IMR-90 (cell line): Measurements from ENCODE around the gene CYFIP1. TPM values are rescaled to one million over a fixed set of nuclear protein-coding genes. Genes with fewer than 3 reads are reported as not detected.

Experiments used
- ATAC-seq: fragments of 200-7000 bp; cut with Tn5 transposase; 2 replicates; pipeline ENCODE4 v1.9.1; 2020; ENCODE audit warnings: low read depth, mild to moderate bottlenecking, moderate library complexity
- BruUV-seq: library from RNA; stranded (reverse); fragments of 400-500 nt; replicated peaks from 2 replicates; lab custom pipeline; 2021; lab: Mats Ljungman, UMichigan
- CTCF ChIA-PET: fragments of 300-600 bp; formaldehyde crosslinking; extraction: SDS; loops from one replicate; lab custom pipeline; 2021; ENCODE audit warnings: antibody characterized with exemption; lab: Yijun Ruan, JAX
- POLR2A ChIA-PET: fragments of 300-600 bp; sonication (Branson Sonifier 250); formaldehyde crosslinking; loops from one replicate; lab custom pipeline; 2022; ENCODE audit warnings: antibody characterized with exemption; ENCODE audit not compliant: unreplicated experiment; lab: Charles Lee
- DNase-seq: peaks from one replicate; pipeline ENCODE4 v3.0.0; 2013
- H2AFZ ChIP-seq: replicated peaks from 2 replicates; pipeline ENCODE3; 2013; ENCODE audit warnings: low read length, mild to moderate bottlenecking; ENCODE audit not compliant: poor library complexity
- H2AK5ac ChIP-seq: 2 replicates; pipeline ENCODE4 v1.6.1; 2013; ENCODE audit warnings: low read depth, low read length, inconsistent platforms
- H2AK9ac ChIP-seq: replicated peaks from 2 replicates; pipeline ENCODE3; 2013; ENCODE audit warnings: mild to moderate bottlenecking, low read depth, low read length, moderate library complexity; ENCODE audit not compliant: poor library complexity
- H2BK120ac ChIP-seq: 2 replicates; pipeline ENCODE4 v1.6.1; 2013; ENCODE audit warnings: low read depth, low read length, inconsistent platforms
- H2BK15ac ChIP-seq: 3 replicates; pipeline ENCODE4 v1.6.1; 2013; ENCODE audit warnings: low read depth, low read length, inconsistent platforms
- H2BK20ac ChIP-seq: 2 replicates; pipeline ENCODE4 v1.6.1; 2013; ENCODE audit warnings: low read depth, mild to moderate bottlenecking, inconsistent platforms, low read length, moderate library complexity
- H2BK5ac ChIP-seq: 2 replicates; pipeline ENCODE4 v1.6.1; 2013; ENCODE audit warnings: mild to moderate bottlenecking, low read depth, low read length, inconsistent platforms; ENCODE audit not compliant: poor library complexity, severe bottlenecking
- H3K14ac ChIP-seq: replicated peaks from 2 replicates; pipeline ENCODE4 v1.6.1; 2013; ENCODE audit warnings: low read depth, low read length, inconsistent platforms
- H3K18ac ChIP-seq: 2 replicates; pipeline ENCODE4 v1.6.1; 2013; ENCODE audit warnings: low read depth, low read length, control low read depth
- H3K23ac ChIP-seq: 2 replicates; pipeline ENCODE4 v1.6.1; 2013; ENCODE audit warnings: low read depth, low read length, inconsistent platforms
- H3K27ac ChIP-seq: 2 replicates; pipeline ENCODE4 v1.5.1; 2013; ENCODE audit warnings: mild to moderate bottlenecking, control low read depth, low read length; ENCODE audit not compliant: insufficient read depth
- H3K27me3 ChIP-seq: 2 replicates; pipeline ENCODE4 v1.6.1; 2013; ENCODE audit warnings: low read length; ENCODE audit not compliant: control insufficient read depth, insufficient read depth
- H3K36me3 ChIP-seq: 2 replicates; pipeline ENCODE4 v1.6.1; 2013; ENCODE audit warnings: low read length, mixed read lengths; ENCODE audit not compliant: control insufficient read depth, insufficient read depth
- H3K4ac ChIP-seq: 2 replicates; pipeline ENCODE4 v1.6.1; 2013; ENCODE audit warnings: low read depth, low read length, inconsistent platforms
- H3K4me1 ChIP-seq: 2 replicates; pipeline ENCODE4 v1.6.1; 2013; ENCODE audit warnings: low read length, mixed read lengths; ENCODE audit not compliant: control insufficient read depth, insufficient read depth
- H3K4me2 ChIP-seq: 2 replicates; pipeline ENCODE4 v1.6.1; 2013; ENCODE audit warnings: low read depth, mild to moderate bottlenecking, control low read depth, low read length, moderate library complexity
- H3K4me3 ChIP-seq: 2 replicates; pipeline ENCODE4 v1.5.1; 2013; ENCODE audit warnings: low read depth, mild to moderate bottlenecking, control low read depth, low read length, moderate library complexity; ENCODE audit not compliant: insufficient read depth
- H3K56ac ChIP-seq: 2 replicates; pipeline ENCODE4 v1.6.1; 2013; ENCODE audit warnings: low read length, inconsistent platforms; ENCODE audit not compliant: insufficient read depth; ENCODE audit errors: extremely low read depth
- H3K79me1 ChIP-seq, 2 experiments: 2 replicates each; pipeline ENCODE4 v1.6.1; 2013; ENCODE audit warnings: low read length in 2 of 2, inconsistent platforms in 1 of 2, low read depth in 1 of 2
- H3K9ac ChIP-seq: 2 replicates; pipeline ENCODE4 v1.6.1; 2013; ENCODE audit warnings: low read depth, low read length, control low read depth
- H3K9me1 ChIP-seq: 2 replicates; pipeline ENCODE4 v1.6.1; 2013; ENCODE audit warnings: low read length, inconsistent platforms; ENCODE audit not compliant: insufficient read depth
- H3K9me3 ChIP-seq: 2 replicates; pipeline ENCODE4 v1.6.1; 2013; ENCODE audit warnings: low read length; ENCODE audit not compliant: control insufficient read depth, insufficient read depth
- H4K20me1 ChIP-seq: 2 replicates; pipeline ENCODE4 v1.6.1; 2013; ENCODE audit warnings: low read length, inconsistent platforms; ENCODE audit not compliant: insufficient read depth
- H4K5ac ChIP-seq: 2 replicates; pipeline ENCODE4 v1.6.1; 2013; ENCODE audit warnings: mild to moderate bottlenecking, low read depth, low read length, control low read depth
- H4K8ac ChIP-seq, 2 experiments: 2 replicates each; pipeline ENCODE4 v1.6.1; 2013; ENCODE audit warnings: low read depth in 2 of 2, low read length in 2 of 2, control low read depth in 1 of 2, inconsistent platforms in 1 of 2
- H4K91ac ChIP-seq: 2 replicates; pipeline ENCODE4 v1.6.1; 2013; ENCODE audit warnings: low read depth, low read length, inconsistent platforms; ENCODE audit not compliant: insufficient read depth
- RAD21 ChIP-seq: IDR thresholded peaks from 2 replicates; pipeline ENCODE4 v1.6.1; 2012; ENCODE audit warnings: low read length, improper control_type of control experiment
- WGBS, 2 experiments: methylation state at CpG; one replicate each; pipeline versions ENCODE4 v1.1.5 to v1.1.7; 2013; ENCODE audit warnings: missing lambda C conversion rate in 2 of 2; ENCODE audit not compliant: insufficient read length in 1 of 2; ENCODE audit errors: extremely low coverage in 2 of 2; 5-methylcytosine and 5-hydroxymethylcytosine counted together
- dilution Hi-C: fragments of 300-500 bp; cut with HindIII; formaldehyde crosslinking; loops from one replicate; pipeline ENCODE4 v1.14.3; 2018; ENCODE audit warnings: low sequenced_read_pairs; ENCODE audit not compliant: unreplicated experiment
- in situ Hi-C: fragments of 300-500 bp; cut with MboI; formaldehyde crosslinking; loops from 3 replicates; pipeline ENCODE4 v1.14.3; 2019; ENCODE audit warnings: low sequenced_read_pairs, inconsistent platforms, mixed read lengths
- intact Hi-C: fragments of 100-400 bp; cut with micrococcal nuclease; formaldehyde crosslinking; loops from 2 replicates; pipeline ENCODE4 v1.10.0; 2022
- polyA plus RNA-seq, 3 experiments: library from polyadenylated mRNA; depleted of rRNA; stranded (reverse); fragments of >200 nt; gene quantifications; 2 replicates each; pipeline ENCODE4 v1.2.3, GENCODE V29; 2012; ENCODE audit warnings: low replicate concordance in 1 of 3
- total RNA-seq: library from RNA; depleted of rRNA; stranded (reverse); fragments of >200 nt; gene quantifications from 2 replicates; pipeline ENCODE4 v1.2.3, GENCODE V29; 2012

The CYFIP1 gene
- total and polyA plus RNA-seq, 2 of the 4 experiments (the other 2 are of a cell fraction) = 58.4 to 163 TPM

GRCh38 chr15:22892333-22892732, 87.8 kb downstream of the CYFIP1 start:
- intact Hi-C loops = no loop called here
- 89% methylated on average over 5 of the region's 9 CpGs; no CpG with 5 or more reads in 1 of the 2 experiments for WGBS, 2 experiments

More at GRCh38 chr15:22892333-22892732, 87.8 kb downstream of the CYFIP1 start:
- no peak overlapping the region for H3K23ac ChIP-seq
- no peak for ATAC-seq
- CTCF ChIA-PET = no interaction called here
- H3K18ac ChIP-seq = no peak overlapping the region
- no peak overlapping the region for H2BK5ac ChIP-seq
- dilution Hi-C loops (no loop called here), in situ Hi-C loops (no loop called here)
- no peak overlapping the region for H2AK5ac ChIP-seq
- H4K91ac ChIP-seq = no peak overlapping the region
- peak overlapping the region; percentile 67 for H2AFZ ChIP-seq
- no peak overlapping the region for H3K56ac ChIP-seq
- H2BK120ac ChIP-seq = no peak overlapping the region
- no peak for TF ChIP-seq RAD21
- H3K9me1 ChIP-seq = peaks cover 11% of the 10 kb centered on the region
- no peak overlapping the region for H4K8ac ChIP-seq
- peaks cover 13% of the 10 kb centered on the region for H4K20me1 ChIP-seq
- H4K5ac ChIP-seq = no peak overlapping the region
- no peak overlapping the region for H3K4me2 ChIP-seq
- no peak overlapping the region for H3K14ac ChIP-seq
- peaks cover 35% of the 10 kb centered on the region for H3K36me3 ChIP-seq
- no peak overlapping the region for H3K9ac ChIP-seq
- no TSS peak for BruUV-seq
- peaks cover 5% of the 10 kb centered on the region for H3K4me1 ChIP-seq
- no peak for DNase-seq
- H3K4me3 ChIP-seq = no peak overlapping the region
- no peak overlapping the region for H2BK15ac ChIP-seq
- no peak overlapping the region for H2AK9ac ChIP-seq
- no peak overlapping the region for H3K4ac ChIP-seq
- H2BK20ac ChIP-seq = no peak overlapping the region
- no peaks in the 10 kb centered on the region for H3K9me3 ChIP-seq
- no peaks in the 10 kb centered on the region for H3K27me3 ChIP-seq
- H3K79me1 ChIP-seq = peaks cover 9 to 18% of the 10 kb centered on the region in 2 experiments; a peak in 3 of 4 replicates
- POLR2A ChIA-PET = no interaction called here
- H3K27ac ChIP-seq = no peak overlapping the region
